ENCODE data around the gene ZNF530. TPM values are rescaled to one million over a fixed set of nuclear protein-coding genes. Genes with fewer than 3 reads are reported as not detected.

The ZNF530 gene
- total and polyA plus RNA-seq, 9 of the 15 experiments (the other 6 are each of a cell fraction or from before 2014, with no cell fraction given), result 0.28 to 5.9 (median 4.0) TPM

DNA sequence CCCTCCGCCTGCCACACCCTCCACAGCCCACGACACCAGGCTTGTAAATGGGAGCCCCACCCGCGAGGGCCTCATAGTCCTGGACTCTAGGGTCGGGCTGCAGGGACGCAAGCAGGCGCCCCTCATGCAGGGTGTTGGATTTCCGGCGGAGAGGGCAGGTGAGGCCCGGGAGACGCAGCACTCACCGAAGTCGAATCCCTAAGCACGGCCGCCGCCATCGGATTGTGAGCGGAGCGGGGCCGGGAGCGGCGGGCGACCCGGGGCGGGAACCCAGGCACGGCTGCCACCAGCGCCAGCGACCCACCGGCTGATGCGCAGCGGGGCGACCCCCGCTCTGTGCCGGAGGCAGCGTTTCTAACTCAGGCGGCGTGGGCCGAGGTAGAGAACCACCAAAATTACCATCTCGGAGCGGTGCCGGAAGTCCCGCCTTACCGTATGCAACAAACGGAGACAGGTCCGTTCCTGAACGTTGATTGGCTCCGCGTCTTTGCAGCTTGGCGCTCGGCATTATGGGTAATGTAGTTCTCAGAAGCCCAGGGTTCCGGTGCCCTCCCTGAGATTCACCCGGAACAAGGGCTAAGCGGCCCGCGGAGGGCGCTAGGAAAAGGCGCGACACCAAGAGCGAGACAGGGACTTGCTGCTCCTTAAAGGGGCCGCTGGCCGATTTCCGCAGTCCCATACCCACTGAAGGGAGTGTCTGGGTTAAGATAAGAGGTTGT lies 21.0 kb upstream of the ZNF530 start, which contains the start of gene ZNF416 (continued):
- TF ChIP-seq ZNF586 (CRISPR knock-in tag; conservative IDR thresholded peaks at IDR 0.05), result no peak
- TF ChIP-seq BCL6 (CRISPR knock-in tag; IDR thresholded peaks at IDR 0.05), result no peak
- TF ChIP-seq, protein P1, sequence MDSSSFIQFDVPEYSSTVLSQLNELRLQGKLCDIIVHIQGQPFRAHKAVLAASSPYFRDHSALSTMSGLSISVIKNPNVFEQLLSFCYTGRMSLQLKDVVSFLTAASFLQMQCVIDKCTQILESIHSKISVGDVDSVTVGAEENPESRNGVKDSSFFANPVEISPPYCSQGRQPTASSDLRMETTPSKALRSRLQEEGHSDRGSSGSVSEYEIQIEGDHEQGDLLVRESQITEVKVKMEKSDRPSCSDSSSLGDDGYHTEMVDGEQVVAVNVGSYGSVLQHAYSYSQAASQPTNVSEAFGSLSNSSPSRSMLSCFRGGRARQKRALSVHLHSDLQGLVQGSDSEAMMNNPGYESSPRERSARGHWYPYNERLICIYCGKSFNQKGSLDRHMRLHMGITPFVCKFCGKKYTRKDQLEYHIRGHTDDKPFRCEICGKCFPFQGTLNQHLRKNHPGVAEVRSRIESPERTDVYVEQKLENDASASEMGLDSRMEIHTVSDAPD (CRISPR knock-in tag; IDR thresholded peaks at IDR 0.05), result no peak
- TF ChIP-seq RAD21 (CRISPR knock-in tag; conservative IDR thresholded peaks at IDR 0.05 in 1 of 2, IDR thresholded peaks at IDR 0.05 in 1 of 2), result peak in 1 of 2 experiments; percentile 32; a peak in 2 of 4 replicates
- no peak for TF ChIP-seq TRIM24 (IDR thresholded peaks at IDR 0.05)
- TF ChIP-seq, protein P2, sequence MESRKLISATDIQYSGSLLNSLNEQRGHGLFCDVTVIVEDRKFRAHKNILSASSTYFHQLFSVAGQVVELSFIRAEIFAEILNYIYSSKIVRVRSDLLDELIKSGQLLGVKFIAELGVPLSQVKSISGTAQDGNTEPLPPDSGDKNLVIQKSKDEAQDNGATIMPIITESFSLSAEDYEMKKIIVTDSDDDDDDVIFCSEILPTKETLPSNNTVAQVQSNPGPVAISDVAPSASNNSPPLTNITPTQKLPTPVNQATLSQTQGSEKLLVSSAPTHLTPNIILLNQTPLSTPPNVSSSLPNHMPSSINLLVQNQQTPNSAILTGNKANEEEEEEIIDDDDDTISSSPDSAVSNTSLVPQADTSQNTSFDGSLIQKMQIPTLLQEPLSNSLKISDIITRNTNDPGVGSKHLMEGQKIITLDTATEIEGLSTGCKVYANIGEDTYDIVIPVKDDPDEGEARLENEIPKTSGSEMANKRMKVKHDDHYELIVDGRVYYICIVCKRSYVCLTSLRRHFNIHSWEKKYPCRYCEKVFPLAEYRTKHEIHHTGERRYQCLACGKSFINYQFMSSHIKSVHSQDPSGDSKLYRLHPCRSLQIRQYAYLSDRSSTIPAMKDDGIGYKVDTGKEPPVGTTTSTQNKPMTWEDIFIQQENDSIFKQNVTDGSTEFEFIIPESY (CRISPR knock-in tag; IDR thresholded peaks at IDR 0.05), result peak; percentile 55; the same call in 1 of the 2 replicates
- TF ChIP-seq MAFG (tag; conservative IDR thresholded peaks at IDR 0.05), result no peak
- TF ChIP-seq, protein P3, sequence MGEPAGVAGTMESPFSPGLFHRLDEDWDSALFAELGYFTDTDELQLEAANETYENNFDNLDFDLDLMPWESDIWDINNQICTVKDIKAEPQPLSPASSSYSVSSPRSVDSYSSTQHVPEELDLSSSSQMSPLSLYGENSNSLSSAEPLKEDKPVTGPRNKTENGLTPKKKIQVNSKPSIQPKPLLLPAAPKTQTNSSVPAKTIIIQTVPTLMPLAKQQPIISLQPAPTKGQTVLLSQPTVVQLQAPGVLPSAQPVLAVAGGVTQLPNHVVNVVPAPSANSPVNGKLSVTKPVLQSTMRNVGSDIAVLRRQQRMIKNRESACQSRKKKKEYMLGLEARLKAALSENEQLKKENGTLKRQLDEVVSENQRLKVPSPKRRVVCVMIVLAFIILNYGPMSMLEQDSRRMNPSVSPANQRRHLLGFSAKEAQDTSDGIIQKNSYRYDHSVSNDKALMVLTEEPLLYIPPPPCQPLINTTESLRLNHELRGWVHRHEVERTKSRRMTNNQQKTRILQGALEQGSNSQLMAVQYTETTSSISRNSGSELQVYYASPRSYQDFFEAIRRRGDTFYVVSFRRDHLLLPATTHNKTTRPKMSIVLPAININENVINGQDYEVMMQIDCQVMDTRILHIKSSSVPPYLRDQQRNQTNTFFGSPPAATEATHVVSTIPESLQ (CRISPR knock-in tag; IDR thresholded peaks at IDR 0.05), result no peak
- TF ChIP-seq, protein P4, sequence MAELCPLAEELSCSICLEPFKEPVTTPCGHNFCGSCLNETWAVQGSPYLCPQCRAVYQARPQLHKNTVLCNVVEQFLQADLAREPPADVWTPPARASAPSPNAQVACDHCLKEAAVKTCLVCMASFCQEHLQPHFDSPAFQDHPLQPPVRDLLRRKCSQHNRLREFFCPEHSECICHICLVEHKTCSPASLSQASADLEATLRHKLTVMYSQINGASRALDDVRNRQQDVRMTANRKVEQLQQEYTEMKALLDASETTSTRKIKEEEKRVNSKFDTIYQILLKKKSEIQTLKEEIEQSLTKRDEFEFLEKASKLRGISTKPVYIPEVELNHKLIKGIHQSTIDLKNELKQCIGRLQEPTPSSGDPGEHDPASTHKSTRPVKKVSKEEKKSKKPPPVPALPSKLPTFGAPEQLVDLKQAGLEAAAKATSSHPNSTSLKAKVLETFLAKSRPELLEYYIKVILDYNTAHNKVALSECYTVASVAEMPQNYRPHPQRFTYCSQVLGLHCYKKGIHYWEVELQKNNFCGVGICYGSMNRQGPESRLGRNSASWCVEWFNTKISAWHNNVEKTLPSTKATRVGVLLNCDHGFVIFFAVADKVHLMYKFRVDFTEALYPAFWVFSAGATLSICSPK (IDR thresholded peaks at IDR 0.05; ENCODE audit: borderline replicate concordance), result no peak
- TF ChIP-seq ESRRB (CRISPR knock-in tag; IDR thresholded peaks at IDR 0.05; ENCODE audit: borderline replicate concordance), result no peak
- TF ChIP-seq ZNF696 (CRISPR knock-in tag; conservative IDR thresholded peaks at IDR 0.05), result no peak
- no peak for TF ChIP-seq RFX5 (IDR thresholded peaks at IDR 0.05; ENCODE audit: low read depth, low read length)
- no peak for TF ChIP-seq NR2C2 (CRISPR knock-in tag; IDR thresholded peaks at IDR 0.05)
- TF ChIP-seq NR2C2 (tag; IDR thresholded peaks at IDR 0.05), result peak; percentile 58
- TF ChIP-seq YBX1 (IDR thresholded peaks at IDR 0.05), result no peak
- TF ChIP-seq ZNF77 (CRISPR knock-in tag; IDR thresholded peaks at IDR 0.05), result no peak
- TF ChIP-seq ZNF764 (CRISPR knock-in tag; IDR thresholded peaks at IDR 0.05; ENCODE audit: low read depth), result no peak
- TF ChIP-seq ZNF384 (IDR thresholded peaks at IDR 0.05; ENCODE audit: low read depth, low read length), result no peak
- TF ChIP-seq RBFOX2 (IDR thresholded peaks at IDR 0.05; ENCODE audit: low read depth, low read length), result peak; percentile 69
- no peak for TF ChIP-seq MEF2D (tag; conservative IDR thresholded peaks at IDR 0.05; ENCODE audit: low read depth)
- TF ChIP-seq HNRNPH1 (optimal IDR thresholded peaks at IDR 0.05; ENCODE audit: low read depth, low read length), result no peak
- no peak for TF ChIP-seq SETDB1 (IDR thresholded peaks at IDR 0.05; ENCODE audit: low read length)
- TF ChIP-seq CTBP1 (IDR thresholded peaks at IDR 0.05; ENCODE audit: borderline replicate concordance), result 0 out of 2 replicates have a peak, but pooled peaks have one; percentile 50

All from K562 (cell line).